T-helper 22 cell (primary cell): ENCODE data around the gene P2RY6.

Experiments used
- DNase-seq: peaks from one replicate; pipeline ENCODE4 v3.0.0-alpha.2; 2020; ENCODE audit warnings: low read depth

P2RY6 gene

DNA sequence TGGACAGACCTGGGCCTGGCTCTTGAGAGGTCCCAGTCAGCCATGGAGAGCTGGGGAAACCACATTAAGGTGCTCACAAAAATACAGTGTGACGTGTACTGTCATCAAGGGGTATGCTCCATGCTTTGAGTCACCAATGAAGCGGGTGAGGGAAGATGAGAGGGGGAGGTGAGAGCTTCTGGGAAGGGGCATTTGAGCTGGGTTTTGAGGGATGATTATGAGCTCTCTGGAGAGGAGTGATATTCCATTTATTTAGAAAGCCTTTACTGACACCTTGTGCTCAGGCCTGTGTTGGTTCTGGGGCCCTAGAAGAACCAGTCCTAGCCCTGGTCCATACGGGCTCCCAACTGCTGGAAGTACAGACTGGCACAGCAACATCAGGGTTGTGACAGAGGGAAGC, 25.6 kb downstream of the P2RY6 start:
- no peak for DNase-seq

DNA sequence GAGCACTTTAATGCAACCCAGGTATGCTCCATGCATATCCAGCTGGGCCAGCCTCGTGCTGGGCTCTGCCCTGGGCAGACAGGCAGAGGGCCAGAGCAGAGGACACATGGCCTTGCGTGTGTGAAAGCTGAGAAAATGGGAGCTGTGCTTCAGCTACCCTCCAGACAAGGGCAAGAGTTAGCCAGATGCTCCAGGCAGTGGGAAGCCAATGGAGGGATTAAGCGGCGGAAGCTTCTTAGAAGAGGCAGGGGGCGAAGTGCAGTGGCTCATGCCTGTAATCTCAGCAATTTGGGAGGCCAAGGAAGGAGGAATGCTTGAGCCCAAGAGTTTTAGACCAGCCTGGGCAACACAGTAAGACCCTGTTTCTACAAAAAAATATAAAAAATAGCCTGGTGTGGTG, 26.1 kb downstream of the P2RY6 start:
- DNase-seq = no peak

DNA sequence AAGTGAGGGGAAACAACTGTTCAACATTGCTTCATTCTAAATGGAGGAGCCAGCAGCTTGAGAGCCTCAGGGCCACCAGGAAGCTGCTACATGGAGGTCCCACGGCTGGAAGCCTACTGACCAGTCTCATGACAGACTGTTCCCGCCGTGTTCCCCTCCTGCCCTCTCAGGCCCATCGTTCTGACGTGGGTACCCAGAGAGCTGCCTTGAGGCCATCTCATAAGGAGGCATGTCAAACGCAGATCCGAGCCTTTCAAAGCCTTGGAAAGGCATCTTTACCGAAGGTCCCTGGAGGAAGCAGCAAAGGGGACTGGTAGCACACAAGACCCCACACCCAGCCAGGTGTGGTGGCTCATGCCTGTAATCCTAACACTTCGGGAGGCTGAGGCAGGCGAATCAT, 27.6 kb downstream of the P2RY6 start:
- DNase-seq = no peak

DNA sequence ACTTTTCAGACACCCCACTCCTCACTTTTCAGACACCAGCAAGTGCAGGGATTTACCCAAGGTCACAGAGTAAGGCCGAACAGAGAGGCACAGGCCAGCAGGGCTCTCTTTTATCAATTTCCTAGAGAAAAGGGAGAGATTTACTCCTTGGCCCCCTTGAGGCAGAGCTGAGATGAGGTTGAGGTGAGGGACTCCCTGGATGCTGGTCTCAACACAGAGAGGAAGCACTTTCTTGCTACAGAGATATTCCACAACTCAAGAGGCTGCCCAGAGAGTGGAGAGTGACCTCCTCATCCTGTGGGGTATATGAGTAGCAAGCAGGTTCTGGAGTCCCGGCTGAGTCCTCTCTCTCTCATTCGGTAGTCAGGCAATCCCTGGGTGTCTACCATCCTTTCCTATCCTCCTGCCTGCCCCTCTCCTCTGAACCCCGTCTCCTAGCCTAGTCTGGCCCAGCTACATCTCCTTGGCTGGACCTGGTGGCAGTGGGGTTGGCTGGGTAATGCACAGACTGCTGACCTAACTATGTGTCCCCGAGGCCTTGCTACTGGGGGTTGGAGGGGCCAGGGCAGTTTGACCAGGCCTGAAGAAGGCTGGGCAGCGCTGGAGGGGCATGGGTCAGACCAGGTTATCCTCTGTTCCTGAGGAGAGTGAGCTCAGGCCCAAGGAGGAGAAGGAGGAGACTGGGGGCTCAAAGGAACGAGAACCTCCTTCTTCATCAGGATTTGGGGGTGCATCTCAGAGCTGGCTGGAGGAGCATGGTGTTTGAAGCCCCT, 34.1 kb downstream of the P2RY6 start:
- DNase-seq = no peak

DNA sequence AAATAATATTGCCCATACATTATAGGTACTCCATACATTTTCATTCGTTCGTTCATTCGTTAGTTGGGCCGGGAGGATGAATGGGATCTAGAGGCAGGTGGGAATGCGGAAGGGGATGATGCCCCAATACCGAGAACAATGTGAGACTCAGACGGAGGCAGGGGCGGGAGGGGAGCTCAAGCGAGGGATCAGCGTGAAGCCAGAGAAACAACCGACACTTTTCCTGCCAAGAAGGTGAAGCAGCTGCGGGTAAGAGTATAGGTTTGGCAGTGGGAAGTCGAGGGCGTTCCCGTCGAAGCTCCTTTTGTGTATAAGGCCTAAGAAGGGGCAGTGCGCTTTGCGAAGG, 34.8 kb downstream of the P2RY6 start:
- no peak for DNase-seq

DNA sequence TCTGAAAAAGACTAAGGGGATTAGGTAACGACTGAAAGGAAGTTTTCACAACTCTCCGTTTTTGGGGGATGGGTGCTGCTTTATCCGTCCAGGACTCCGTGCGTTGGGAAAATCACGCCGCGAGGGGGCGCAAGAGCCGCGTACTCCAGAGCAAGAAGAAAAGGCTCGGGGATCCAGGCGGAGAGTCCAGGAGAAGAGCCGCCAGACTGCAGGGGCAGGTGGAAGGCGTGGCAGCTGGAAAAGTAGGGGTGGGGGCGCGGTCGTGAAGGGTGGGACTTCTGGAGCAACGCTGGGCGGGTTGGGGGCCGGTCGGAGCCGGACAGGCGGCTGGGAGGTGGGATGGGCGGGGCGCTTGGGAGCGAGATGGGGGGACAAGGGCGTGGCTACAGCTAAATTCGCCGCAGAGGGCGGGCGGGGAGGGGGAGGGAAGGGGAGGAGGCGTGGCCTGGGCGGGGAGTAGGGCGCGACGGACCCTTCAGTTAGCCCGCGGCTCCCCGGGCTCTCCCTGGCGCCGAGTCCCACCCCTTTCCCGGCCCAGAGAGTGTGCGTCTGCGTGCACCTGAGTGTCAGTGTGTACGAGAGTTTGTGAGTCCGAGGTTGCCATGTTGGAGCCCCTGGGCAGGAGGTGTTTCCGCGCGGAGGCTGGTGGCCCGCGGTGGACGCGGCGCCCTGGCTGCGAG, 35.3 kb downstream of the P2RY6 start:
- peak; percentile 65 for DNase-seq

DNA sequence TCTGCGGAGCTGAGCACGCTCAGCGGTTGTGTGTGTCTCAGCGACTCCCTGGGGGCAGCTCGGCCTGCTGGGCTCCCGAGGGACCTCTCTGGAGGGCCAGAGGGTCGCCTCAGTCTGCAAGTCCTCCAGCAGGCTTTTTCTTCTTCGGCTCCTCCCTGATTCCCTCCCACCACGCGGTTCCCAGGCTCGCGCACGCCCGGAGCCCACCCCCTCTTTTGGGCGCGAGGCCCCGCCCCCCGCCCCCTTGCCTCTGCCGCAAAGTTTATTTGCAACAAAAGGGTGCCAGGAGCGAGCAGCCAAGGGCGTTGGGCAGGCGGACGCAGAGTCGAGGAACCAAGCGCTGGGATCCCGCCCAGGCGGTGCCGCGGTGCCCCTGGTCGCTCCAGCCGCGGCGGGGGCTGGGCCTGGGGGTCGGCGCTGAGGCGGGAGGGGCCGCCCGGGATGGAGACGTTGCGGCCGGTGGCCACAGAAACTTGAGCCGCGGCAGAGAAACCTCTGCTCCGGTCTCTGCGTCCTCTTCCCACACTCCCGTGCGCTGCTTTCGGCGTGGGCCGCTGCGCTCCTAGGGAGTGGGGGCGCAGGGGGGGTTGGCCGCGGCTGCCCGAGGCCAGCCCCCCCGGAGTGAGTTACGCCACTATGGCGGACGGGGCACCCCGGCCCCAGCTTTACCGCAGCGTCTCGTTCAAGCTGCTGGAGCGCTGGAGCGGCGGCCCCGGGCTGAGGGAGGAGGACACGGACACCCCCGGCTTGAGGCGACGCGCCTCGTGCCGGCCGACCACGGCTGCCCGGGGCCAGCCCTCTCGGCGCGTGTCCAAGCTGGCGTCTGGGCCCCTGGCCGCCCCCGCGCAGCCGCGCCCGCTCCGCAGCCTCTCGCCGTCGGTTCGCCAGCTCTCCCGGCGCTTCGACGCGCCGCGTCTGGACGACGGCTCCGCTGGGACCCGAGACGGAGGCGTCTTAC, 36.1 kb downstream of the P2RY6 start, which contains the start of gene ARHGEF17:
Gene ARHGEF17 (plus strand): TSS at position 274 of the 958 bp plus-strand sequence. CDS start 363 bp downstream, at position 637.
- peak; percentile 29 for DNase-seq

DNA sequence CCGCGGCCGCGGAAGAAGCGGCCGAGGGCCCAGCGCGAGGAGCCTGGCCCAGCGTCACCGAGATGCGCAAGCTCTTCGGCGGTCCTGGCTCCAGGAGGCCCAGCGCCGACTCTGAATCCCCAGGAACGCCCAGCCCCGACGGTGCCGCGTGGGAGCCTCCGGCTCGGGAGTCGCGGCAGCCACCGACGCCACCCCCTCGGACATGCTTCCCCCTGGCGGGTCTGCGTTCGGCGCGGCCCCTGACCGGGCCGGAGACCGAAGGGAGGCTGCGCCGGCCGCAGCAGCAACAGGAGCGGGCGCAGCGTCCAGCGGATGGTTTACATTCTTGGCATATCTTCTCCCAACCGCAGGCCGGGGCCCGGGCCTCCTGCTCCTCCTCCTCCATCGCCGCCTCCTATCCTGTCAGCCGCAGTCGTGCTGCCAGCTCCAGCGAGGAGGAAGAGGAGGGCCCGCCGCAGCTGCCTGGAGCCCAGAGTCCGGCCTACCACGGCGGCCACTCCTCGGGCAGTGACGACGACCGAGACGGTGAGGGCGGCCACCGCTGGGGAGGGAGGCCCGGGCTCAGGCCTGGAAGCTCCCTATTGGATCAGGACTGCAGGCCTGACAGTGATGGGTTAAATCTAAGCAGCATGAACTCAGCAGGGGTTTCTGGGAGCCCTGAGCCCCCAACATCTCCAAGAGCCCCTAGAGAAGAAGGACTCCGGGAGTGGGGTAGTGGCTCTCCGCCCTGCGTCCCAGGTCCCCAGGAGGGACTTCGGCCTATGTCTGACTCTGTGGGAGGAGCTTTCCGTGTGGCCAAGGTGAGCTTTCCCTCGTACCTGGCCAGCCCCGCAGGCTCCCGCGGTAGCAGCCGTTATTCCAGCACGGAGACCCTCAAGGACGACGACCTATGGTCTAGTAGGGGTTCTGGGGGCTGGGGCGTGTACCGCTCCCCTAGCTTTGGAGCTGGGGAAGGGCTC, 37.1 kb downstream of the P2RY6 start:
- no peak for DNase-seq

DNA sequence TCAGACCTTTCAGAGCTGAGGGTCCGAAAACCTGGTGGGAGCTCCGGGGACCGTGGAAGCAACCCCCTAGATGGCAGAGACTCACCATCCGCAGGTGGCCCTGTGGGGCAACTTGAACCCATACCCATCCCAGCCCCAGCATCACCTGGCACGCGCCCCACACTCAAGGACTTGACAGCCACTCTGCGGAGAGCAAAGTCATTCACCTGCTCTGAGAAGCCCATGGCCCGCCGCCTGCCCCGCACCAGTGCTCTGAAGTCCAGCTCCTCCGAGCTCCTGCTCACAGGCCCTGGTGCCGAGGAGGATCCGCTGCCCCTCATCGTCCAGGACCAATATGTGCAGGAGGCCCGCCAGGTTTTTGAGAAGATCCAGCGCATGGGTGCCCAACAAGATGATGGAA, 37.9 kb downstream of the P2RY6 start:
- no peak for DNase-seq

DNA sequence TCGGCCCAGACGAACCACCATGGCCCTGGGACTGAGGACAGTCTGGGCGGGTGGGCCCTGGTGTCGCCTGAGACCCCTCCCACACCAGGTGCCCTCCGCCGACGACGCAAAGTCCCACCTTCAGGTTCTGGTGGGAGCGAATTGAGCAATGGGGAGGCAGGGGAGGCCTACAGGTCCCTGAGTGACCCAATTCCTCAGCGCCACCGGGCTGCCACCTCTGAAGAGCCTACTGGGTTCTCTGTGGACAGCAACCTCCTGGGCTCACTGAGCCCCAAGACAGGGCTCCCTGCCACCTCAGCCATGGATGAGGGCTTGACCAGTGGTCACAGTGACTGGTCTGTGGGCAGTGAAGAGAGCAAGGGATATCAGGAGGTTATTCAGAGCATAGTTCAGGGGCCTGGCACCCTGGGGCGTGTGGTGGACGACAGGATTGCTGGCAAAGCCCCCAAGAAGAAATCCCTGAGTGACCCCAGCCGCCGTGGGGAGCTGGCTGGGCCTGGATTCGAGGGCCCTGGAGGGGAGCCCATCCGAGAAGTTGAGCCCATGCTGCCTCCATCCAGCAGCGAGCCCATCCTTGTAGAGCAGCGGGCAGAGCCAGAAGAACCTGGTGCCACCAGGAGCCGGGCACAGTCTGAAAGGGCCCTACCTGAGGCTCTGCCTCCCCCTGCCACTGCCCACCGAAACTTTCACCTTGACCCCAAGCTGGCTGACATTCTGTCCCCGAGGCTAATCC, 38.7 kb downstream of the P2RY6 start:
- no peak for DNase-seq

DNA sequence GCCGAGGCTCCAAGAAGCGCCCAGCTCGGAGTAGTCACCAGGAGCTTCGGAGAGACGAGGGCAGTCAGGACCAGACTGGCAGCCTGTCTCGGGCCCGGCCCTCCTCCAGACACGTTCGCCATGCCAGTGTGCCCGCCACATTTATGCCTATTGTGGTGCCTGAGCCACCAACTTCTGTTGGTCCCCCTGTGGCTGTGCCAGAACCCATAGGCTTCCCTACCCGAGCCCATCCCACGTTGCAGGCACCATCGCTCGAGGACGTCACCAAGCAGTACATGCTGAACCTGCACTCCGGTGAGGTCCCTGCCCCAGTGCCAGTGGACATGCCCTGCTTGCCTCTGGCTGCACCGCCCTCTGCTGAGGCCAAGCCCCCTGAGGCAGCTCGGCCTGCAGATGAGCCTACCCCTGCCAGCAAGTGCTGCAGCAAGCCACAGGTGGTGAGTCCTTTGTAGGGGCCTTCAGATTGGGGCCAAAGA, 39.3 kb downstream of the P2RY6 start:
- no peak for DNase-seq

DNA sequence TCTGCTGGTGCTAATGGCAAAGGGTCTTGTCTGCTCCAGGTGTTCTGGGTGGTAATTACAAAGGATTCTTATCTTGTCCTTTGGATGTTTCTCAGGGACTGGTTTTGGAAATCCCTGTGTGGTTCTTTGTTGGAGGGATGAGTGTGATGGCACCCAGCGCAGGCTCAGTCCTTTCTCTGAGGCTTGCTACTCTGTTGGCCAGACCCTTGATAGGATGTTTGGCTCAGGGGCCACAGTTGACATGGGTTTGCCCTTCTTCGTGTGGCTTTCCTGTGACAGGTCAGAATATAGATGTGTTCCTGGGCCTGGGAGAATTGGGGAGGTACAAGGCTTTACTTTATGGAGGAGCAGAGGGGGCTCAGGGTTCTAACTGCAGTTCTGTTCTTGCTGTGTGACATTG, 39.9 kb downstream of the P2RY6 start:
- no peak for DNase-seq

DNA sequence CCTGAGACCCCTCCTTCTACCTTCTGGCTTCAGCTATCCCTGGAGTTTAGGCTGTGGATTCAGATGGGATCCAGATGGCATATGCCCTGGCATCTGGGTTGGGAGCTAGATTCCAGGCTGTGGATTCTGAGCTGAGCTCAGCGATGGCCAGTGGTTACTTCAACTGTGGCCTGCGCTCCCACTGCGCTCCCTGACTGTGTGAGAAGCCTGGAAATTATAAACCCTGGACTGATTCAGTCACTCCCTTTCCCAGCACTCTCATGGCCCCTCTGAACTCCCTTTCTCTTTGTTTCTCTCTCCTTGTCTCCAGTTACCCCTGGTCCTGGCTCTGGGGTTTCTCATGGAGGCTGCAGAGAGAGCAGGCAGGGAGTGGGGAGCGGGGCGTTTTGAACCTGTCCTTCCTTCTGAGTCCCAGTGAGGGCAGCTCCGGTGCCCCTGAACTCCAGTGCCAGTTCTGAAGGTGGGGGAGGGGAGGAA, 40.8 kb downstream of the P2RY6 start:
- DNase-seq = no peak

DNA sequence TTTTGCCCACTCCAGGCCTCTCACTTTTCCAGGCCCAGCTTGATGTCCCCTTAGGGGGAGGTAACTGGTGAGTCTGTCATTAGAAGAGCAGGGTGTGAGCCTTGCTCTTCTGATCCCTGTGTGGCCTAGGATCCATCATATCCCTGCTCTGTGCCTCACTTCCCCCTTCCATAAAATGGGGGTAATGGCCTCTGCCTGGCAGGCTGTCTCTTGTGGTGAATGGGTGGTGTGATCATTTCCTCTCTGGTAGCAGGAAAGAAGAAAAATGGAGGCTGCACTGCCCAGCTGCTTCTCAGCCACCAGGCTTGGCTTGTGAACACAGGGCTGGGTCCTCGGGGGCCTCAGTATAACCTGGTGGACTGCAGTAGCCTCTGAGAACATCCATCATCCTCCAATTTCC, 41.5 kb downstream of the P2RY6 start:
- DNase-seq = no peak

DNA sequence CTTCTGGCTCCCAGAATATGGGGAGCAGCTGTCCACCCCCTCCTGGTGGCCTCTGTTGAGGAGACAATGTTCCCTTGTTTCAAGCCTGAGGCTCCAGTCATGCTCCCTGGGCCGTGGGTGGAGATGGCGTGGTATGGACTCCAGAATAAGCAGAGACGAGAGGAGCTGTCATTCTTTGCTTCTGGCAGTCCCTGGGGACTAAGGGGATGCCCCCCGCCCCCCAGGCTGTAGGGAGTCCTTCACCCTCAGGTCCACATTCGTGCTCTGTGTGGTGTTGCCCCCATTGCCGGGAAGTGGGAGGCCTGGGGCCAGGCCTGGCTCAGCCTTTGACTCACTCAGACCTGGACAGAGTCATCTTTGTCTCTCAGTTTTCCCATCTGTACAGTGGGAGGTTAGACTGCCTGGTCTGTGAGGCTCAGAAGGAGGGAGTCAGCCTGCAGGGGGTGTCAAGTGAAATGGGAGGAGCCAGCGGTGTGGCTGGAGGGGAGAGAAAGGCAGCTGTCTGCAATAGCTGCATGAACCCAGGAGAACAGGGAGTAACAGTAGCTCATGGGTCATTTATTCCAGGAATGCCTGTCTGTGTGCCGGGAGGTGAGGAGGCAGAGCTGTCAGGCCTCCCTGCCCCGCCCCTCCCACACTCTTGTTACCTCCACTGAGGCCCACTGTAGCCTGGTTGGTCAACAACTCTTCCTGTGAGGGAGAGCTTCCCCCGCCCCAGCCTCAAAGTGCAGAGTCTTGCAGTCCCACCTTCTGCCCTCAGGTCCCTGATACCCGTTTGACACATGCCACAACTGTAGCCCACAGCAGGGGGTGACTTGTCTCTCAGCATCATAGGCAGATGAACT, 42.2 kb downstream of the P2RY6 start:
- no peak for DNase-seq

DNA sequence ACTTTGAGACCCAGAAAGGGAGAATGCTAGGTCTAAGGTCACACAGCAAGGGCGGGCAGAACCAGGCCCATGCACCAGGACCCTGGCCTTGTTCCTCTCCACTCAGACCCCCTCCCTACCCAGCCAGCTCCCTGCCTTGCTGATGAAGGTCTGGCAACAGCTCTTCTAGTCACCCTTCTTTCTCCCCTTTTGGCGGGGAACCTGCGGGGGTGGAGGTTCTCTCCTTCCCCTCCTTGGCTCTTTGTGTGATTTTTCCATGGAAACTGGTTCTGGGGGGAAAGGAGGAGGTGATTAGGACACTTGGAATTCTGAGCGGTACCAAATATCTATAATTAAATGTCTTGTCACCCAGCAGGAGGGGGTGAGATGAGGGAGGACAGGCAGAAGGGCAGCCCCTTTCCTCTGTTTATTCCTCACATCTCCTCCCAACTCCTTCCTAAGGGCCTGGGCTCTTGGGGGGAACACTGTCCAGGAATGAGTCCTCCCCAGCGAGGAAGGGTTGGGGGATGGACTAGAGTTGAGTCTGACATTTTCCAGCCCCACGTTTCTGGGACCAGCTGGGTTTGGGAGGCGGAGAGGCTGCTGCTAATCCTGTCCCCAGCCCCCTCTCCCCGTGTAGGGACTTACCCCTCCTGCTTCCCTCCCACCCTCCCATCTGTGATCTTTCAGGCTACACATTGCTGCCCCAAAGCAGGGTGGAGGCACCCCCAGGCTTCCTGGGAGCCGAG, 43.3 kb downstream of the P2RY6 start:
- DNase-seq = no peak

DNA sequence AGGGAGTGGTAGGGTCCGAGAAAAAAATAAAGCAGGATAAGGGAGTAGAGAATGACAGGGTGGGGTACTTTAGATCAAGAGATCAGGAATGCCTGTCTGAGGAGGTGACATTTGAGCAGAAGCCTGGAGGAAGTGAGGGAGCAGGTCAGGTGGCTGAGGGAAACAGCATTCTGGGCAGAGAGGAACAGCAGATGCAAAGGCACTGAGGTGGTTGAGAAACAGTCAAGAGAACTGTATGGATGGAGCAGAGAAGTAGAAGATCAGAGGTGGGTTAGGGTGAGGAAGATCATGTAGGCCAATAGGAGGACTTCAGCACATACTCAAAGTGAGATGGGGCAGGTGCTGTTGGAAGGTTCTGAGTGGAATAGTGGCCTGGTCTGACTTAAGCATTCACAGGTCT, 44.3 kb downstream of the P2RY6 start:
- DNase-seq = no peak

DNA sequence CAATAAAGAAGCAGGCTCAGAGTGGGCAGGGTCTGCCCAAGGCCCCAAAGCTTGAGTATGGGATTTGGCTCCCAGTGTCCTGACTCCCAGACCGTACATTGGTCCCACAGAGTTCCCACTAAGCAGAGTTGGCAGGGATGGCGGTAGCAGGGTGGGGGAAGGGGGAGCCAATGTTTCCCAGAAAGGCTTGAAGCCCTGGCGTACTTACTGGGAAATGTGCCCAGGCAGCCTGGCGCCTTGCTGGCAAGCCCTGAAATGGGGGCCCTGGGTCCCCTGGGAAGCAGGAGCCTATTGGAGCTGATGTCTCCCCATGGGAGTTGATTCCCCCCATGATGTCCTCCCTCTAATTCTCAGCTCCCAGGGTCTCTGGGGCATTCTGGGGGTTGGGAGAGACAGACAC, 45.2 kb downstream of the P2RY6 start:
- no peak for DNase-seq

DNA sequence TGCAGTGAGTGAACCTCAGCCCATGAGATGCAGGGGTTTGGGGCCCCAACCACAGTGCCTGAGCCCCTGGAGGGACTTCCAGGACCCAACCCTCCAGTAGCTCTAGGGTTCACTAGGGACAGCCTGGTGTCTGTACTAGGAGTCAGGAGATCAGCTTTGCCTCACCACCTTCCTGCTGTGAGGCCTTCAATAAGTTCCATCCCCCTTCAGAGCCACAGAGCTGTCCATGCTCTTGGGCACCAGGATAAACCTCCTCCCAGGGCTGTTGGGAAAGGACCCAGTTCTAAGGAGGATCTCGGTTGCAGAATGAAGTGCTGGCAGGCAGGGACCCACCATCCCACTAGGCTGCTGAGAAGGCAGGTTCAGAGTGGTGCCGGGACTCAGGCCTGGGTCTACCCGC, 45.7 kb downstream of the P2RY6 start:
- DNase-seq = no peak
